Activated CD8-positive, alpha-beta memory T cell treated with anti-CD3 and anti-CD28 coated beads for 36 hours (primary cell): ENCODE results near the gene PIGM. TPM values are rescaled to one million over a fixed set of nuclear protein-coding genes. Genes with fewer than 3 reads are reported as not detected.

Experiments
- CTCF ChIA-PET: fragments of 350-600 bp; sonication (Branson Sonifier 250); formaldehyde crosslinking; loops from one replicate; lab custom pipeline; 2021; ENCODE audit warnings: antibody characterized with exemption; lab: Charles Lee
- POLR2A ChIA-PET: fragments of 350-600 bp; sonication (Branson Sonifier 250); formaldehyde crosslinking; loops from one replicate; lab custom pipeline; 2021; ENCODE audit warnings: antibody characterized with exemption; lab: Charles Lee
- total RNA-seq, 2 experiments: library from RNA; stranded (reverse); gene quantifications; one replicate each; pipeline ENCODE4 v1.2.3, GENCODE V29; 2021

PIGM gene
- total RNA-seq = 1 to 10 TPM; 6.2 to 6.5 TPM

DNA sequence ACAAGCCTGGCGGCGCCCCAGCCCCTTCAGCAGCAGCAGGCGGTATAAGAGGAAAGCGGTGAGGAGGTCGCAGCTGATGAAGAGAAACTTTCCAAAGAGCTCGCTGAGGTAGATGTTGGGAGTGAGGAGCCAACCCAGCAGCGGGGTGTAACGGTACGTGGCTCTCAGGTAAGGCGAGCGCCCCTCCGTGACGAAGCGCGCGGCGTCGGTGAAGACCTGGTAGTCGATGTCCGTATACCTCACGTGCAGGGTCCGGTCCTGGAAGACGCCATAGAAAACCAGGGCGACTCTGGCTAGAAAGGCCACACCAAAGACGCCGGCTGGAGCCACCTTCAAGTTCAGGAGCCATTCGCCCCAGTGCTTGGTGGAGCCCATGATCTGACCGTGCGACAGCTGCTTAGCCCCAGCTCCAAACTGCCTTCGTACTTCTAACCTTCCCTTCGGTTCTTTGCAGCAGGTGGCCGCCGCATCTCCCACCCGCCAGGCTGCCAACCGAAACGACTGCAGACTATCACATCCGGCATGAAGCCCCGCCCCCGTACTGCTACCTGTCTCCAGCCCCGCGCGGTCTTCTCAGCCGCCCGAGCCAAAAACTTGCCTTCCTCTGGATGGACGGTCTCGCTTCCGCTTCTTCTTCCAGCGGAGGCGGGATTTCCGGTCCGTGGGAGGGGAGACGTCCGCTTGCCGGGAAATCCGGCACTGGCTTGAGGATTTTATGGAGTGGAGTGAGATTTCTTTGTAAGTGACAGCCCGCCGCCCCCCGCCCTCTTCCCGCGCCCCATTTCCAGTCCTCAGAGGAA is at the start of gene PIGM:
PIGM (minus strand) TSS at position 626 of the 800 bp plus-strand sequence; CDS start at position 375, 251 bp downstream.
- CTCF ChIA-PET = interaction anchor here (1.0 to 2.2 kb wide), 6 partner anchors 10 to 55 kb away, joined by 3 to 14 read pairs (median 4); partner anchors contain the start of gene KCNJ9
- POLR2A ChIA-PET = interaction anchor here (0.6 to 2.6 kb wide), 3 partner anchors 39 to 312 kb away, joined by 3 to 16 read pairs (median 5); no protein-coding TSS in a partner anchor

DNA sequence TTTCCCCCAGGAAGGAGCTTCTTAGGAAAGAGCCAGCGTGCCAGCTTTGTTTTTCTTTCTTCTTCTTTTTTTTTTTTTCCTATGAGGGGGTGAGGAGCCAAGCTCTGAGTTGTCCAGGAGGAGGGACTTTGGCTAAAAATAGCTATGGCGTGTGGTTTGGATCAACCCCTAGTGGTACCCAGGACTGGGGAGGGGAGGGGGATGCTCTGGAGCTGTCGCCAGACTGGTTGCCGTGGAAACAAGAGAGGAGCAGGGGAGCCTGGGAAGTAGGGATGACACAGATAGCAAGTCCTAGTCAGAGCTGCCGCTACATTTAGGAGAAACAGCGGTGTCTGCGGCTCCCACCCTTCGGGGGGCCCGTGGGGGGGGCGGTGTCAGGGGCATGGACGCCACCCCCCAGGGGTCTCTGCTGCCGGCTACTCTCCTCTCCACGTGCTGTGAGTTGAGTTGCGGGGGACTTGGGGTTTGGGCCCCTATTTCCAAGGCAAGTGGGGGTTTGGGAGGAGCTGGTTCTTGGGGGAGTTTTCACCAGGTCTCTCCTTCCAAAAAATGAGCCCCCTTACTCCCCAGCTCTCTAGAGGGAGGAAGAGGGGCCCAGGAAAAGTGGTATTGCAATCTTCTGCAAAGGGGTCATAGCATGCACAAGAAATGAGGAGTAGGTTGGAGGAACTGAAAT is 49.6 kb upstream of the PIGM start, which contains the start of gene KCNJ9:
KCNJ9 (plus strand) TSS at position 278 of the 676 bp plus-strand sequence. CDS start 2,493 bp downstream, outside the sequence.
- ChIA-PET CTCF (interaction anchor here (0.7 to 7.0 kb wide), 4 partner anchors 29 to 49 kb away, joined by 3 to 56 read pairs (median 3); partner anchors contain the start of gene PIGM), POLR2A (no interaction called here)

DNA sequence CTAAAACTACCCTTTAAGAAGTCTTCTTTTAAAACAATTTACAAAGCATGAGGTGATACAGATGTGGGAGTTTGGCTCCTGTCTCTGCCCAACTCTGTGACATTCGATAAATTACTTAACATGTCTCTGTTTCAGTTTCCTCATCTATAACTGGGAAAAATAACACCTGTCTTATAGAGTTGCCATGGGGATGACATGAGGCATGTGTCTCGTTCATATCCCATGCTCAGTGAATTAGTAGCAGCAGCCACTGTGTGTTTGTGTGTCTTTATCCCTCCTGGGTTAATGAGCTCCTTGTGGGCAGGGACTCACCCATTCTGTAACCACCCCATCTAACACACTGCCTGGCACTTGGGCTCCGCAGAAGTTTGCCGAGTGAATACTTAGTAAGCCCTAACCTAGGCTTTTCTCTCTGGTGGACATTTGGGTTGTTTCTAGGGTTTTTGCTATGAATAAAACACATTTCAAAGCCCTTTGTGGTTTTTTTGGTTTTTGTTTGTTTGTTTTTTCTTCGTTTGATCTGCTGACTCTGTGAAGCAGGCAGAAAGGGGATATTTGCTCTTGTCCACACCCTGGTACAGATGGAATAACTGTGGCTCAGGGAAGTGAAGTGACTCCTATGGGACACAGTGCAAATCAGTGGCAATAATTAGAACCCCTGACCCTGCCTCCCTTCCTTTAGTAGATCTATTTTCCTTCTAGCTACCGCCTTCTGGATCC is 48.8 kb upstream of the PIGM start:
- CTCF ChIA-PET = interaction anchor here (0.6 to 7.0 kb wide), 3 partner anchors 35 to 308 kb away, joined by 3 to 56 read pairs (median 3); partner anchors contain the start of gene PIGM
- POLR2A ChIA-PET = no interaction called here

DNA sequence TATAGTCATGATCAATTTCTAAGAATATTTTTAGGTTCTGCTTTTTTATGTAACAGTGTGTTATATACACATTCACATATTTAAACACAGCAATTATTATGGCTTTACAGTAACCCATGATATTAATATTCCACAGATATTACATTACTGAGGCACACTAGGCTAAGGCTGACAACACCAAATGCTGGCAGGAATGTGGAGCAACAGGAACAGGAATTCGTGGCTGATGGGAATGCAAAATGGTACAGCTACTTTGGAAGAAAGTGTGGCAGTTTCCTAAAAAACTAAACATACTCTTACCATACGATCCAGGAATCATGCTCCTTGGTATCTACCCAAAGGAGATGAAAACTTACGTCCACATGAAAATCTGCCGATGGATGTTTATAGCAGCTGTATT is 47.7 kb upstream of the PIGM start:
- CTCF ChIA-PET = interaction anchor here (0.8 to 7.0 kb wide), 8 partner anchors 9 to 188 kb away, joined by 3 to 56 read pairs (median 4); partner anchors contain the start of gene IGSF8
- POLR2A ChIA-PET = no interaction called here

DNA sequence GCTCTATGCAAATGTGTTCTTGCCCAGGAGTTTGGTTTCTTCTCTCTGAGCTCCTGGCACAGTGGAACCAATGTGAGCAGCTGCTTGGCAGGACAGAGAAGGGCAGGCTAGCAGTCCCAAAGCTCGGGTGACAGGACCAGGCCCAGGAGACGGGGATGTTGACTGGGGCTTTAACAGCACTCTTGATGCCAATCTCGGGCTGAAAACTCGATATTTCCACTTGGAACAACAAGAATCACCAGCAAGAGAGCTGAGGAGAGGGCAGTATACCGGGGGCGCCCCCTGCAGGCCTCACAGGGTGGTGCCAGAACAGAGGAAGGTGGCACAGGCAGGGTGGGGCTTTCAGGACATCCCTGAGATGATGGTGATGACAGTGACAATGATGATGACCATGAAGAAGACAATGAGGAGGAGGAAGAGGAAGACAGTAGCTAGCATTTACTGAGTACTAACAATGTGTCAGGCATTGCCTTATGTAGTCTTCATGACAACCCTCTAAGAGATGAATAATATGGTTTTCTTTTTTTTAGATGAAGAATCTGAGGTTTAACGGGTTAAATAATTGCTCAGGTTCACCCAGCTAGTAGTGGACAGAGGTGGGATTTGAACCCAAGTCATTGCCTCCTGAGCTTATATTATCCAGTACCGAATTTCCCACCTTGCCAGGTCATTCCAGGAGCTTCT is 46.9 kb upstream of the PIGM start:
- CTCF ChIA-PET = interaction anchor here (0.6 to 7.0 kb wide), 18 partner anchors 8 to 301 kb away, joined by 3 to 56 read pairs (median 3); partner anchors contain the start of genes IGSF8 and KCNJ10
- POLR2A ChIA-PET = no interaction called here

DNA sequence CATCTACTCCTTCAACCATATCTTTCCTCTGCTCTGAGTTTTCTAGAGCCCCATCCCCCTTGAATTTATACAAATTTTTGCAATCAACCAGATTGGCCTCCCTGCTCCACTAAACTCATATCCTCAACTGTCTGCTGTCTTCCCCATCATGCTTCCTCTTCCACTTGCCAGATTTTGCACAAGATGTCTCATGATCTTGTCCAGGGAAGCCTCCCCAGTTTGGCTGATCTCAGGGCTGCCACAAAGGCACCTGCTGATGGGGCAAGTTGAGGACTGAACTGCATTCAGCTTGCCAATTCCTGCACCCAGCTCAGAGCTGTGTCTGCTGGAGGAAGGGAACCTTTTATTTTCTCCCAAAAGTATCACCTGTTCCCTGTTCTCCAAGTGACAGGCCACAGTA is 45.7 kb upstream of the PIGM start:
- POLR2A ChIA-PET = interaction anchor here (0.6 kb wide), 1 partner anchor 14 kb away, joined by 4 read pairs; no protein-coding TSS in a partner anchor

DNA sequence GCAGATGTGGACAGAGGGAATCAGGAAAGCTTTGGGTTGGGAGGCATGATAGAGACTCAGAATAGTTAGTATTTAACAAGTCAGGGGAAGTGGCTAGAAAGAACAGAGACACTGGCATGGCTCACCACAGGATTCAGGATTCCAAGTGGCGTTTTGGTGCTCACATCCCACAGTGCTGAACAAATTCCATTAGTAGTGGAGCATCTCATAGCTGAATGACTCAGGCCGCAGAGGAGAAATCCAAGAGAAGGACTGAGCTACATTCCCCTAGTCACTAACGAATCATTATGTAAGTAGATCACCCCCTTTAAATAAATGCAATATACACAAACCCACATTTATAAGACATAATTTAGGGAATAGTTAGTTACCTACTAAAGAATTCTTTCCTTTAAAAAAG is 44.5 kb upstream of the PIGM start:
- CTCF ChIA-PET = interaction anchor here (1.1 to 7.0 kb wide), 2 partner anchors 9 to 30 kb away, joined by 3 to 56 read pairs; no protein-coding TSS in a partner anchor
- POLR2A ChIA-PET = no interaction called here

More for the DNA sequence above, 45.7 kb upstream of the PIGM start:
- CTCF ChIA-PET = interaction anchor here (1.1 to 7.0 kb wide), 6 partner anchors 8 to 32 kb away, joined by 3 to 56 read pairs (median 13); partner anchors contain the start of genes IGSF8 and KCNJ10

DNA sequence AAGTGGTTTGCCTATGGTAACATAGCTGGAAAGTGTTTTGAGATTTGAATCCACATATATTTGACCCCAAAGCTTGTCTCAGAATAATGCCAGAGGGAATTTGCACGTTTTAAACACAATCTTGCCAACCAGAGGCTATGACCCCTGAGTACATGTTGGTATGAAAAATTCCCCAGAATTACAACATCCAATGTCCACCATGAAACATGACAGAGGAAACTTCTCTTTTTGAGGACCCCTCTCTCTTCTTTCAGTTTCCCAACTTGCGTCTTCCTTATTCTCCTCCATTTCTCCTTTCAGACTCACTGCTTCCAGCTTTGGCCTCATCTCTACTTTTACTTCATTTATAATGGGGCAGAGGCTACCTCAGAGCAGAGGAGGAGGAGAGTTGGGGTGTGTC is 44.0 kb upstream of the PIGM start:
- ChIA-PET CTCF (interaction anchor here (0.6 to 7.0 kb wide), 3 partner anchors 22 to 143 kb away, joined by 3 to 56 read pairs (median 3); partner anchors contain the start of gene IGSF8), POLR2A (no interaction called here)

DNA sequence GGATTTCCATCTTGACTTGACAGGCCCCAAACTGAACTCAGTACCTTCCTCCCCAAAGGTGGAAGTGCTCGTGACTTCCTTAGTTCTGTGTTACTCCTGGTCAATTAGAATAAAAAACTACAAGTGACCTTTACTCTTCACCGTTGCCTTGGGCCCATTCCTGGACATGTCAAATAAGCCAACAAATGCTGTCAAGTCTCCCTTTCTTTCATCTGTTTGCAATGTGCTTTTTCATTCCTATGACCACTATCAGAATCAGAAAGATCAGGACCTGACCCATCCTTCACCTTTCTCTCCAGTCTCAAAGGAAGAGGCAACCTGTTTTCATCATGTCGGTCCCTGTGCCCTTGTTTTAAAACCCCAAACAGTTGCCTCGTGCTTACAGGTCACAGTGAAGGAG is 43.1 kb upstream of the PIGM start:
- ChIA-PET CTCF (interaction anchor here (1.0 to 2.8 kb wide), 2 partner anchors 11 to 23 kb away, joined by 3 to 11 read pairs; partner anchors contain the start of gene IGSF8), POLR2A (no interaction called here)

DNA sequence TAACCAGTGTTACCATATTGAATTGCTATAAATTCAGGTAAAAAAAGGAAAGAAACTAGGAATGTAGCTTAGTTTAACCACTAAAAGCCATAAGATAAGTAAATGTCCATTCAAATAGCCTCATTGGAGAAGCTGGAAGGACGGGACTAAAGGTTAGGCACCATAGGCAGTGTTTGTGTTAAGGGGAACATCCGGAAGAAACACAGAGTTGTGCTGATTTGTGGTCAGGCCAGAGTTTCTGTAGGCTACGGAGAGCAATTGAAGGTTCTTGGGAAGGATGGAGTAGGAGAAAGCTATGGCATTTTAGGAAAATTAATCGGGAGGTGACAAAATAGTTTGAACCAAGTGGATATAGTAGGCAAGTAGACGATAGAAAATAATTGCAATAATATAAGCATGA is 39.5 kb upstream of the PIGM start:
- ChIA-PET POLR2A (no interaction called here), CTCF (interaction anchor here (1.0 to 2.1 kb wide), 3 partner anchors 12 to 25 kb away, joined by 3 to 5 read pairs (median 4); no protein-coding TSS in a partner anchor)

DNA sequence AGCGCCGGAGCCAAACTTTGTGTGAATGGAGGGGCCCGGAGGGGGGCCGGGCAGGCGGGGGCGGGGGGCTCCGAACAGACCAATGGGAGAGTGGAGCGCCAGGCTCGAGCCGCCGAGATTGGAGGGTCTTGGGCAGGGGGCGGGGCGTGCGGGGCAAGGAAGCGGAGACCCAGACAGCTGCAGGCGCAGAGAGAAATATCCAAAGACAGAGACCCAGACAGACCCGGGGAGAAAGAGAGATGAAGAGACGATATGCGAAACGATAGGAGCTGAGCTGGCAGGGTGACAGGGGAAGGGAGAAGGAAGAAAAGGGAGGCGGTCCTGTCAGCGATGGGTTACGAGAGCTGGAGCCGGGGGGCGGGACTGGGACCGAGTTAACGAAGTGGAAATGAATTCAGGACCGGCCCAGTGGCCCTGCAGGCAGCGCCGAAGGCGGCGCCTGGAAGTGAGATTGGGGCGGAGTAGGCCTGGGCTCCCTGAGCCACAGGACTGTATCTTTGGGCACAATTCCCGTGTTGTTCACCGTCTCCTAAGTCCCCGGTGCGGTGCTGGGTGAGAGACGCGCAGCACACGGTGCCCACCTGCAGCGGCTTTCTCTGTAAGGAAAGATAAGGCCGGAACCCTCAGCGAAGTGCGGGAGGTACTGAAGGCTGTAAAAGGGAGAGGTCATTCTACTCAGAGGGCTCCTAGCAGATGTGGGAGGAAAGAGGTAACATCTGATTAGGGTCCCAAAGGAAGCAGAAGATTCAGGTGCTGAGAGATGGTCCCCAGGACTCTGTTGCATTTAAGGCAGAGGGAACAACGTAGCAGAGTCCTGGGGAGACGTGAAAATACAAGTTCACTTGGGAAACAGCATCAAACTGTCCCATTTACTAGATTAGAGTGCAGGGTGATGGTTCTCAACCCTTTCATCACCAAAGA is 38.7 kb upstream of the PIGM start:
- ChIA-PET POLR2A (interaction anchor here (0.6 kb wide), 1 partner anchor 38 kb away, joined by 3 read pairs; no protein-coding TSS in a partner anchor), CTCF (interaction anchor here (1.0 to 2.4 kb wide), 3 partner anchors 8 to 25 kb away, joined by 4 to 11 read pairs (median 5); no protein-coding TSS in a partner anchor)

DNA sequence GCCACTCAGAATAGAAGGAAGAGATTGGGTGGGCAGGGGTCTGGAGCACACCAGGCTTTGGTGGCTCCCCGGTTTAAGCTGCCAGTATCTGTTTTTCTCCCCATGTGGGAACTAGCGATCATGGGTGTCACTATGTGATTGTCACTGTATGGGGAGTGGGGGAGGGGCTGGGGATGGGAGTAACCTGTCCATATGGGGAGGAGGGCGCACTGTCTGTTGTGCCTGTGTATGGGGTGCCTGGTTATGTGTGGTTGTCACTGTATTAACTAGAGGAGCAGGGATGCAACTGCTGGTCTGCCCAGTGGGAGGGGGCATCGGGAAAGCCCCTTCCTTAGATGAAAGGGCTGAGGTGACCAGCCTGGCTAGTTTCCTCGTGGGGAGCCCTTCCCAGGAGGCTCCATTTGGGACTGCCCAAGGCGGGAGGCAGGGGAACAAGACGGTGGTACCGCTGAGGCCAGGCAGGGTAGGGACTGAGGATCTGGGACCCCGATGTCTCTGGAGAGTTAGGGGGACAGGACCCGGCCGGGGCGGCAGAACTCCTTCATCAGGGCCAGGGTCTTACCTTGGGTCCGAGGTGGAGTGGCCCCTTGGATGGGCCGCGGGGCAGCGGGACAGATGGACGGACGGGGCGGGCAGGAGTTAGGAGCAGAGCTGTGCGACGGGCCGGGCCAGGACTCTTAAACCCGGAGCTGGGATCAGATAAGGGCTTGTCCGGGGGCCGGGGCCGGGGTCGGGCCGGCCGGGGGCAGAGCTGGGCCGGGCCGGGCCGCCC is 37.9 kb upstream of the PIGM start, which contains the start of gene KCNJ10:
KCNJ10 (minus strand) TSS at position 701 of the 772 bp plus-strand sequence. CDS start 27,628 bp downstream, outside the sequence.
- CTCF ChIA-PET = interaction anchor here (2.4 to 2.6 kb wide), 2 partner anchors 9 to 15 kb away, joined by 11 to 16 read pairs; no protein-coding TSS in a partner anchor
- POLR2A ChIA-PET = no interaction called here

DNA sequence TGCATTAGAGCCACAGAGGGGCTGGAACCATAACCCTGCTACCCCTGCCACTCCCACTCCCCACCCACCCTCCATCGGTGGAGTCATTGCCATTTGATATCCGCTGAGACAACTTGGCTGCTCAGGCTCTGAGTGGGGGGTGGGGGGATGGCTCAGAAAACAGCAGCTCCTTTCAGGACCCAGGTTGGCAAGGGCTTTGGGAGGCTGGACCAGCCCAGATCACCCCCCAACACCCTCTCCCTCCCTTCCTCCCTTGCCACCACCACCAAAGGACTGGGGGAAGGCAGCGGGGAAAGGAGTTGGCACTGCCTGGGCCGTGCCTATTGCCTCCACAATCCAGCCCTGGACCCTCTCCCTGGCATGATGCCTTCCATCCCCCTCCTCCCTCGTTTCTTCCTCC is 36.4 kb upstream of the PIGM start:
- ChIA-PET POLR2A (no interaction called here), CTCF (interaction anchor here (1.1 to 2.6 kb wide), 4 partner anchors 9 to 22 kb away, joined by 4 to 16 read pairs (median 10); no protein-coding TSS in a partner anchor)

DNA sequence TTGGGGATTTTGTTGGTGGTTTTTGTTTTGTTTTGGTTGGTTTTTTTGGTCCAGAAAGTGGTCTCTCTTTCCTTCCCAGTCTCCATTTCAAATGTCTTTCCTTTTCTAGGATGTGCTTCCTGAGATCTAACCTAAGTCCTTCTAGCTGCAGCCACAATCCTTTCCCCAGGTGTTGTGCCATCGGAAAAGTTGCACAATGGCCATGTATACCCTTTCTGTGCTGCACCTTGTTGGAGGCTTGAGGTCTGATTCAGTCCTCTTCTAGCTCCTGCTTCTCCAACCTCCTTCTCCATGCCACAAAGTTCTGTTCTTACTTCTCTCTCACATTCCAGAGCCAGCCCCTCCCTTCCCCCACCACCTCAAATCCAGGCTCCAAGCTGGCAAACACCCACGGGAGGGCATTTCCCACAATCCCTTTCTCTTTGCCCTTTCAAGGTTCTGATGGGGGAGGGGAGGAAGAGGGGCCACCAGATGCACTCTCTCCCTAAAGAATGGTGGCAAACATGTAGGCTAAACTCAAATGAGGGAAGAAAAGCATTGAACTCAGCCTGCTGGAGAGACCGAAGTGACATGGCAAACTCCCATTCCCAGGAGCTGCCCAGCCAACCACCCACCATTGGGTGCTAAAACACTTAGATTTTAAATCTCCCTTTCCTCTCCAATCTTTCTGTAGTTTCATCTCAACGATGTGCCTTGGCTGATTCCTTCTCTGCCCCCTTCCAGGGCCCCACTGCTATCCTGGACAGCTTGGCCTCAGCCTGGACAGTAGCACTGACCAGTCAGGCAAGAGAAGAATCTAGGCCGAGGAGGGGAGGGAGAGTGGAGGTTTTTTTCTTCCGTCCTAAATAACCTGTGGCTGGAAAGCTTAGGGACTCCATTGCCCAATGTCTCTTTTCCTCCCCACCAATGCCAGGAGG is 35.3 kb upstream of the PIGM start:
- CTCF ChIA-PET = interaction anchor here (1.1 to 2.6 kb wide), 4 partner anchors 12 to 21 kb away, joined by 3 to 16 read pairs (median 6); no protein-coding TSS in a partner anchor

More for the DNA sequence above, 35.3 kb upstream of the PIGM start:
- POLR2A ChIA-PET = no interaction called here
